Measurements from ENCODE around the gene GTPBP4.
A peak's percentile ranks its signal among the peaks of the same experiment; 100 is the strongest.

DNA sequence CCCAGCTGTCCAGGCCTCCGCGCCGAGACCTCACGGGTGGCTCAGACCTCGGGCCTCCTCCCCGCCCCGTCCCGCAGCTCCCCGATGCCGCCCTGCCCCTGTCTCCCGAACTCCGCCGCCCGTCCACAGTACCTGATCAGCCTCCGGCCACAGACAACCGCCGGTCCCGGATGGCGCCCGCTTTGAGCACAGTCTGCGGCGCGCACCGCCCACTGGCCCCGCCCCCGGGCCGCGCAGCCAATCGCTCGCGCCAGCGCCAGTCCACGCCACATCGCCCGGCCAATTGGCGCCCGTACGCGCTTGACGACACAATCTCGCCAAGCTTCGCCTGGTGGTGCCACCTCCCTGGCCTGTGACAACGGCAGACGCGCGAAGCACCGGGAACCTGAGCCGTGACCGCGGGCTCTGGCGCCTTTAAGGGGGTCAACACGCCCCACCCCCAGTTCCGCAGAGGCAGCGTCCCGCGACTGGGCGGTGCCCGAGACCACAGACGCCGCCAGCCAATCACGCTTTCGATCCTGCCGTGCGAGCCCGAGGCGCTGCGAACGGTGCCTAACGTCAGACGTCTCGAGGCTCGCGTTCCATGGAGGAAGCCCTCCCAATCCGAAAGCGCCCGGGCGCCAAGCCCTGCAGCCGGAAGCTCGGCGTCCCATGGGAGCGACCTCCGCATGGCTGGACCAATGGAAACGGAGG lies 60.6 kb downstream of the GTPBP4 start, which contains the start of gene IDI1:
- TF ChIP-seq CEBPB (IDR thresholded peaks at IDR 0.05; ENCODE audit: low read depth) (no peak), RAD21 (IDR thresholded peaks at IDR 0.05; ENCODE audit: low read depth) (no peak), CTCF (IDR thresholded peaks at IDR 0.05 in 2 of 3, conservative IDR thresholded peaks at IDR 0.05 in 1 of 3; ENCODE audit: borderline replicate concordance in 1 of 3, insufficient read depth in 1 of 3, low read depth in 2 of 3, low read length in 2 of 3) (no peak), EZH2 (IDR thresholded peaks at IDR 0.05) (no peak), ZFX (IDR thresholded peaks at IDR 0.05) (peak; percentile 71; the same call in 1 of the 2 replicates), FOSL1 (IDR thresholded peaks at IDR 0.05; ENCODE audit: low read depth) (no peak), EZH2phosphoT487 (IDR thresholded peaks at IDR 0.05; ENCODE audit: borderline replicate concordance) (no peak), POLR2A (IDR thresholded peaks at IDR 0.05; ENCODE audit: borderline replicate concordance, extremely low read depth, insufficient read depth, insufficient read length) (peak; percentile 50), CBX3 (IDR thresholded peaks at IDR 0.05; ENCODE audit: low read depth) (no peak), REST (IDR thresholded peaks at IDR 0.05; ENCODE audit: low read depth) (no peak), POLR2AphosphoS5 (IDR thresholded peaks at IDR 0.05; ENCODE audit: low read depth, low read length) (peak; percentile 83), ELF1 (IDR thresholded peaks at IDR 0.05; ENCODE audit: borderline replicate concordance, low read depth) (no peak)
- TF ChIP-seq, protein P1, sequence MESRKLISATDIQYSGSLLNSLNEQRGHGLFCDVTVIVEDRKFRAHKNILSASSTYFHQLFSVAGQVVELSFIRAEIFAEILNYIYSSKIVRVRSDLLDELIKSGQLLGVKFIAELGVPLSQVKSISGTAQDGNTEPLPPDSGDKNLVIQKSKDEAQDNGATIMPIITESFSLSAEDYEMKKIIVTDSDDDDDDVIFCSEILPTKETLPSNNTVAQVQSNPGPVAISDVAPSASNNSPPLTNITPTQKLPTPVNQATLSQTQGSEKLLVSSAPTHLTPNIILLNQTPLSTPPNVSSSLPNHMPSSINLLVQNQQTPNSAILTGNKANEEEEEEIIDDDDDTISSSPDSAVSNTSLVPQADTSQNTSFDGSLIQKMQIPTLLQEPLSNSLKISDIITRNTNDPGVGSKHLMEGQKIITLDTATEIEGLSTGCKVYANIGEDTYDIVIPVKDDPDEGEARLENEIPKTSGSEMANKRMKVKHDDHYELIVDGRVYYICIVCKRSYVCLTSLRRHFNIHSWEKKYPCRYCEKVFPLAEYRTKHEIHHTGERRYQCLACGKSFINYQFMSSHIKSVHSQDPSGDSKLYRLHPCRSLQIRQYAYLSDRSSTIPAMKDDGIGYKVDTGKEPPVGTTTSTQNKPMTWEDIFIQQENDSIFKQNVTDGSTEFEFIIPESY (IDR thresholded peaks at IDR 0.05; ENCODE audit: extremely low read depth, insufficient replicate concordance, low read length): no peak
- TF ChIP-seq, protein P2, sequence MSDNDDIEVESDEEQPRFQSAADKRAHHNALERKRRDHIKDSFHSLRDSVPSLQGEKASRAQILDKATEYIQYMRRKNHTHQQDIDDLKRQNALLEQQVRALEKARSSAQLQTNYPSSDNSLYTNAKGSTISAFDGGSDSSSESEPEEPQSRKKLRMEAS (IDR thresholded peaks at IDR 0.05): peak; percentile 83
